RWPE1 (cell line): ENCODE results near the gene STPG1.

ENCODE experiments used
- CTCF ChIA-PET: fragments of 350-600 bp; sonication (Branson Sonifier 250); formaldehyde crosslinking; extraction: SDS; loops from one replicate; lab custom pipeline; 2021; lab: Yijun Ruan, JAX
- POLR2A ChIA-PET: fragments of 400-600 bp; formaldehyde crosslinking; extraction: SDS; loops from one replicate; lab custom pipeline; 2020; ENCODE audit warnings: antibody characterized with exemption; ENCODE audit not compliant: low non-redundant PET; lab: Yijun Ruan, JAX
- DNase-seq: peaks from one replicate; pipeline ENCODE4 v3.0.0; 2012; ENCODE audit warnings: low spot score
- H3K27ac ChIP-seq: fragments of 450-650 bp; 2 replicates; pipeline ENCODE4 v1.5.1; 2017
- CTCF ChIP-seq: fragments of 450-650 bp; conservative IDR thresholded peaks from 2 replicates; pipeline ENCODE4 v1.5.1; 2017; ENCODE audit warnings: low read depth, mild to moderate bottlenecking

The STPG1 gene

GRCh38 chr1:24427545-24427862, 13.9 kb upstream of the STPG1 start:
- TF ChIP-seq CTCF, result no peak
- POLR2A ChIA-PET, result no interaction called here
- H3K27ac ChIP-seq, result no peak overlapping the region
- CTCF ChIA-PET, result no interaction called here
- DNase-seq, result no peak

- no peak for TF ChIP-seq CTCF
- POLR2A ChIA-PET, result no interaction called here
- CTCF ChIA-PET, result no interaction called here
- DNase-seq, result no peak
- H3K27ac ChIP-seq, result no peak overlapping the region
Observed at GRCh38 chr1:24426744-24427544, 13.4 kb upstream of the STPG1 start.

DNA sequence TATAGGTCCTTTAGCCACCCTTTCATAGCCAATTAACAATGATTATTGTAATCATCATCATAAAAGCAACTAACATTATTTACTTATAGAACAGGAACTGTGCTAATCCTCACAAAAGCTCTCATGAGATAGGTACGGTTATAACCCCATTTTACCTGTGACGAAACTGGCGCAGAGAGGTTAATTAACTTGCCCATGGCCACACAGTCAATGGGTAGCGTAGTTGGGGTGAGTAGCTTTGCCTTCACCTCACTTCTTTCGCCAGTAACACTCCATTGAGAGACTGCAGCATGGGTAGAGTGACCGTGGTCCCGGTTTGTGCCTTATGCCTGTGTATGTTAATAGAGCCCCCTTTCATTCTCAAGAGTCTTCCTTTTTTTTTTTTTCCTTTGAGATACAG, 12.3 kb upstream of the STPG1 start:
- ChIA-PET CTCF (interaction anchor here (0.6 to 0.7 kb wide), 2 partner anchors 9 to 150 kb away, joined by 4 to 6 read pairs; no protein-coding TSS in a partner anchor), POLR2A (no interaction called here)
- no peak for TF ChIP-seq CTCF
- H3K27ac ChIP-seq, result no peak overlapping the region
- no peak for DNase-seq

DNA sequence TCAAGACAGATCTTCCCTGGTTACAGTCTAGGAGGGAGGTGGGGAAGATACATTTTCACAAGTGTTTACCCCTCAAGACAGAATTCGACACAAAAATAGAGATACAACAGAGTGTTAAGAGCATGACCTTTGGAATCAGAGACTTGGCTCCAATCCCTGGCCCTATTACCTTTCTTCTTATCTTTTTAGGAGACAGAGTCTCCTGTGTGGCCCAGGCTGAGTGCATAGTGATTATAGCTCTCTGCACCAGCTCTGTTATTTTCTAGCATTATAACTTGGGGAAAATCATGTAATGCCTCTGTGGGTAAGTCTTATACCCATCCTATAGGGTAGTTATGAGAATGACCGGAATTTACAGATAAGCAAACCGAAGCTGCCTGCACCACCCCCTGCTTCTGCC, 11.9 kb upstream of the STPG1 start:
- ChIA-PET CTCF (interaction anchor here (0.7 kb wide), 1 partner anchor 151 kb away, joined by 4 read pairs; no protein-coding TSS in a partner anchor), POLR2A (no interaction called here)
- no peak for TF ChIP-seq CTCF
- H3K27ac ChIP-seq, result no peak overlapping the region
- DNase-seq, result no peak

GRCh38 chr1:24424990-24425389, 11.4 kb upstream of the STPG1 start:
- TF ChIP-seq CTCF, result no peak
- ChIA-PET CTCF (no interaction called here), POLR2A (no interaction called here)
- DNase-seq, result no peak
- no peak overlapping the region for H3K27ac ChIP-seq

- H3K27ac ChIP-seq, result no peak overlapping the region
- ChIA-PET CTCF (interaction anchor here (0.6 kb wide), 2 partner anchors 33 to 1230 kb away, joined by 3 to 4 read pairs; no protein-coding TSS in a partner anchor), POLR2A (no interaction called here)
- no peak for TF ChIP-seq CTCF
- no peak for DNase-seq
Observed at GRCh38 chr1:24424207-24424606, 10.6 kb upstream of the STPG1 start.
